ENCODE data around the gene MYL11. TPM values are rescaled to one million over a fixed set of nuclear protein-coding genes. Genes with fewer than 3 reads are reported as not detected.

MYL11 gene
- total and polyA plus RNA-seq, 12 donors = 1.1 to 2.9 (median 2.7) TPM; not detected in 9

- 0 to 8% (median 3%) methylated on average over 2 to 4 of the region's 4 CpGs for WGBS, 4 donors
- Histone ChIP-seq H3K36me3 (replicated peaks in 1 of 2) (peaks cover 0 to 25% of the 10 kb centered on the region in 2 donors), H3K9me3 (replicated peaks in 1 of 3) (no peaks in the 10 kb centered on the region), H3K4me3 (peak overlapping the region; percentile 31 to 98 (median 62)), H3K27me3 (no peaks in the 10 kb centered on the region), H3K4me1 (replicated peaks in 1 of 2) (peaks cover 23 to 39% of the 10 kb centered on the region in 2 donors), H3K27ac (peak overlapping the region in 4 of 5 donors; percentile 7 to 98 (median 74))
- no peak for DNase-seq
- intact Hi-C loops (cut with DNase I) = no loop called here
- no peak for TF ChIP-seq CTCF (IDR thresholded peaks at IDR 0.05)
- TF ChIP-seq POLR2A (IDR thresholded peaks at IDR 0.05) = no peak
Observed at GRCh38 chr16:30368792-30369090, 5.9 kb upstream of the MYL11 start.

GRCh38 chr16:30369091-30369937 is 5.3 kb upstream of the MYL11 start:
- Histone ChIP-seq H3K36me3 (replicated peaks in 1 of 2) (peaks cover 0 to 22% of the 10 kb centered on the region in 2 donors), H3K4me3 (peak overlapping the region; percentile 38 to 98 (median 76)), H3K9me3 (replicated peaks in 1 of 3) (no peaks in the 10 kb centered on the region), H3K27me3 (no peaks in the 10 kb centered on the region), H3K27ac (peak overlapping the region; percentile 7 to 98 (median 67)), H3K4me1 (replicated peaks in 1 of 2) (peaks cover 23 to 39% of the 10 kb centered on the region in 2 donors)
- intact Hi-C loops (cut with DNase I) = no loop called here
- 0 to 1% (median 0%) methylated on average over 10 to 45 of the region's 45 CpGs for WGBS, 4 donors
- peak; percentile 51 to 76 (median 63) for DNase-seq
- no peak for TF ChIP-seq CTCF (IDR thresholded peaks at IDR 0.05)
- TF ChIP-seq POLR2A (IDR thresholded peaks at IDR 0.05) = peak in 1 of 2 donors; percentile 39

- H3K9me3 ChIP-seq (replicated peaks in 1 of 3) = no peaks in the 10 kb centered on the region
- peaks cover 0 to 15% of the 10 kb centered on the region in 2 donors for H3K36me3 ChIP-seq (replicated peaks in 1 of 2)
- DNase-seq = no peak
- no peaks in the 10 kb centered on the region for H3K27me3 ChIP-seq
- H3K27ac ChIP-seq = peak overlapping the region in 4 of 5 donors; percentile 44 to 98 (median 74)
- WGBS, 4 donors = 0 to 1% (median 0%) methylated on average over 6 to 76 of the region's 76 CpGs; no CpG with 5 or more reads in 1 of the 4 donors
- intact Hi-C loops (cut with DNase I) = no loop called here
- TF ChIP-seq CTCF (IDR thresholded peaks at IDR 0.05) = peak in 1 of 6 experiments; percentile 17
- no peak for TF ChIP-seq POLR2A (IDR thresholded peaks at IDR 0.05)
- peaks cover 23 to 39% of the 10 kb centered on the region in 2 donors for H3K4me1 ChIP-seq (replicated peaks in 1 of 2)
- peak overlapping the region in 3 of 4 donors; percentile 38 to 98 (median 86) for H3K4me3 ChIP-seq
Observed at GRCh38 chr16:30369938-30370455, 4.6 kb upstream of the MYL11 start.

- H3K36me3 ChIP-seq (replicated peaks in 1 of 2) = peaks cover 0 to 9% of the 10 kb centered on the region in 2 donors
- peak within 1 kb of the TSS; percentile 38 to 98 (median 76) for H3K4me3 ChIP-seq
- TF ChIP-seq CTCF (IDR thresholded peaks at IDR 0.05) = peak in 4 of 6 experiments; percentile 20 to 40 (median 30)
- TF ChIP-seq POLR2A (IDR thresholded peaks at IDR 0.05) = peak; percentile 49 to 74
- H3K9me3 ChIP-seq (replicated peaks in 1 of 3) = no peaks in the 10 kb centered on the region
- no peaks in the 10 kb centered on the region for H3K27me3 ChIP-seq
- H3K27ac ChIP-seq = peak within 1 kb of the TSS; percentile 7 to 98 (median 67)
- intact Hi-C loops (cut with DNase I) = no loop called here
- peak; percentile 99 to 100 (median 99) for DNase-seq
- WGBS, 4 donors = 0 to 2% (median 0%) methylated on average over 20 to 40 of the region's 40 CpGs
- peaks cover 23 to 38% of the 10 kb centered on the region in 2 donors for H3K4me1 ChIP-seq (replicated peaks in 1 of 2)
Observed at GRCh38 chr16:30370456-30371247, 4.0 kb upstream of the MYL11 start, which contains the start of gene TBC1D10B. TBC1D10B (minus strand) TSS chr16:30370494; CDS start chr16:30370183, 311 bp downstream.

All from adrenal gland (tissue), 12 donors.